ENCODE data around the gene MMD2.
A peak's percentile ranks its signal among the peaks of the same experiment; 100 is the strongest.
"Not testable (repeated sequence)": the region's sequence is repeated elsewhere in the genome, so short reads cannot be mapped to it uniquely, and the experiment has no call there.

MMD2 gene, protein sequence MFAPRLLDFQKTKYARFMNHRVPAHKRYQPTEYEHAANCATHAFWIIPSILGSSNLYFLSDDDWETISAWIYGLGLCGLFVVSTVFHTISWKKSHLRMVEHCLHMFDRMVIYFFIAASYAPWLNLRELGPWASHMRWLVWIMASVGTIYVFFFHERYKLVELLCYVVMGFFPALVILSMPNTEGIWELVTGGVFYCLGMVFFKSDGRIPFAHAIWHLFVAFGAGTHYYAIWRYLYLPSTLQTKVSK

DNA sequence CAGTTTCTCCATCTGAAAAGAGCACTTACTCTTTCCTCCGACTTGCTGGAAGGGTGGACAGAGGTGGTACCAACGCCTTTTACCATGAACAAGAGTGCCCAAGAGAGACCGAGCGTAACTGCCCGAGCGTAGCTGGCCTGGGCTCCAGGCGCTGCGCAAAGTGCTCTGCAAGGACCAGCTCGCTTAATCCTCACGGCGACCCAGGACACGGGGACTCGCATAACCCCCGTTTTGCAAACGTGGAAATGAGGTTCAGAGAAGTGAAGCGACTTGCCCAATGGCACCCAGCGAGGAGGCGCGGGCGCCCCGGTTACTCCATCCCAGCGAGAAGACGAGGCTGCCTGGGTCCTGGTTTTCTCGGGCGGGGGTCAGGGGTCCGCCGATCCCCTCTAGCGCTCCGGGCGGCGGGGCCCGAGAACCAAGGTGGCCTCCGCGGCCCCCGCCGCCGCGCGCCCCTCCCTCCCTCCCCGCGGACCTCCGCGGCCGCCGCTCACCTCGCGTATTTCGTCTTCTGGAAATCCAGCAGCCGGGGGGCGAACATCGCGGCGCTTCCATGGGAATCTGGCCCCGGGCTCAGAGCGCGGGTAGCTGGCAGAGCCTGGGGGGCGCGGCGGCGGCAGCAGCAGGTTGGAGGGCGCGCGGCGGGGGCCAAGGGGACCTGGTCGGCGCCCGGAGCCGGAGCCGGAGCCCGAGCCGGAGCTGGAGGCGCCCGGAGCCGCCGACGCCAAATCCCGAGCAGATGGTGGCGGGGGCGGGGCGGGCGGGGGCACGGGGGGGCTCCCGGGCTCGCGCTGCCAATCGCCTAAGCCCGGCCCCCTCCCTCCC, at the start of gene MMD2:
Gene MMD2, minus strand, starts transcription at position 711 of the 825 bp plus-strand sequence. Its CDS starts 170 bp downstream, at position 541.
- FAIRE-seq = no peak
- no peak for TF ChIP-seq POLR2A (IDR thresholded peaks at IDR 0.05; ENCODE audit: low read depth, low read length)

DNA sequence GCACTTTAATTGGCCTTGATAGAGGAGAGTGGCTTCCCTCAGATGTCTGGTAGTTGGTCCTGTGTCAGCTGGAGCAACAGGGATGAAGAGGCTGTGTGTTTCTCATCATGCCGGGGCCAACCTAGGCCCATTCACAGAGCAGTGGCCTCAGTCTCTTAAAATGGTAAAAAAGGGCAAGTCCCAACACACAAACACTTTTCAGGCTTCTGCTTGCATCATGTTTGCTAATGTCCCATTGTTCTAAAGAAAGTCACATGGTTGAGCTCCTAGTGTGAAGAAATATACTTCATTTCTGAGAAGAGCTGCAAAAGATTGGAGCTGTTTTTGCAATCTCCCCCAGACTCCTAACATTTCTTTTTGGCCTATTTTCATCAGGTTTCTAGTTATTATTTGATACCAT, 46.1 kb upstream of the MMD2 start:
- no peak for TF ChIP-seq POLR2A (IDR thresholded peaks at IDR 0.05; ENCODE audit: low read depth, low read length)
- no peak for FAIRE-seq
- DNase-seq (ENCODE audit: insufficient read length, low spot score) = no peak

More for the DNA sequence above, at the start of gene MMD2:
- DNase-seq (ENCODE audit: insufficient read length, low spot score) = no peak

DNA sequence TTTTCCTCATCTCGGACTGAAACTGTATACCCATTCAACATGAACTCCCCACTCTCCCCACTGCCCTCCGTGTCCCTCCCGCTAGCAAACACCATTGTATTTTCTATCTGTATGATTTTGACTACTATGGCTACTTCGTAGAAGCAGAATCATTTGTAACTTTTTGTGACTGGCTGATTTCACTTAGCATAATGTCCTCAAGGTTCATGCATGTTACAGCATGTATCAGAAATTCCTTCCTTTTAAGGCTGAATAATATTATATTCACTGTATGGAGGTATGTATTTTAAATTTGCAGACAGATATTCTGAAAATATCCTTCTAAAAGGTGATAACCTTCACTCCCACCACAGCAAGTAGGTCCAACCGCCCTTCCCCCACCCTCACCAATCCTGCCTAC, 42.9 kb upstream of the MMD2 start:
- DNase-seq (ENCODE audit: insufficient read length, low spot score) (no peak), FAIRE-seq (no peak)
- no peak for TF ChIP-seq POLR2A (IDR thresholded peaks at IDR 0.05; ENCODE audit: low read depth, low read length)

DNA sequence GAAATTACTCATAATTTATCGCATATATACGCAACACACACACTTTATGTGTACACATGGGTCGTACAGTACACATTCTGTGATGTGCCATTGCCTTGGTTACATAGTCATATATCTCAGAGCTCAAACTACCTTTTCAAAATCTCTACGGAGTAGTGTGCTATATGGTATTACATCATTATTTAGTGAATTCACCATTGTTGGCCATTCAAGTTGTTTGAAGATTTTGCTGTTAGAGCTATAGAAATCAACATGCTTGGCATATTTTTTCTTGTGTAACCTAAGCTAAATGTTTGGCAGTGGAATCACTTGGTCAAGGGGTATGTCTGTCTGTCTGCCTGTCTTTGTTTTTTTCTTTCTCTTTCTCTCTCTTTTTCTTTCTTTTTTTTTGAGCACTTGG, 42.0 kb upstream of the MMD2 start:
- FAIRE-seq (no peak), DNase-seq (ENCODE audit: insufficient read length, low spot score) (no peak)
- no peak for TF ChIP-seq POLR2A (IDR thresholded peaks at IDR 0.05; ENCODE audit: low read depth, low read length)

DNA sequence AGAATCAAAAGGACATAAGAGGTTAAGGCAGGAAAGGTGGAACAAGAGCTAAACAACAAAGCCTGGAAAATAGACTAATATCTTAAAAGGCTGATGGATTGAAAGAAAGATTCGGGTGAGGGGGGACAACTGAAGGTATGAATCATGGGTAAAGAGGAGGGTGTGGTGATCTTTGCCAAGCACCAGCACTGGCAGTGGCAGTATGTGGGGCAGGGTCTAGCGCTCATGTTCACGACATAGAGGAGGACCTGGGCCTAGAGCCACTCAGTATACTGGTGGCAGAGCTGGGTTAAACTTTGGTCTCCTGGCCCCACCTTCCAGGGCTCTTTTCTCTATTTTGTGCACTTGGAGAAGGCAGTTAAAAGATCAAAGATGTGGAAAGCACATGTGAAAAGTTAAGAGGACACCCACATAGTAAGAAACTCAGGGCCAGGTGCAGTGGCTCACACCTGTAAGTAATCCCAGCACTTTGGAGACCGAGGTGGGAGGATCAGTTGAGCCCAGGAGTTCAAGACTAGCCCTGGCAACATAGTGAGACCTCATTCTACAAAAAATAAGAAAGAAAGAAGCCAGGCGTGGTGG, 40.5 kb upstream of the MMD2 start:
- no peak for TF ChIP-seq POLR2A (IDR thresholded peaks at IDR 0.05; ENCODE audit: low read depth, low read length)
- FAIRE-seq (no peak), DNase-seq (ENCODE audit: insufficient read length, low spot score) (no peak)

DNA sequence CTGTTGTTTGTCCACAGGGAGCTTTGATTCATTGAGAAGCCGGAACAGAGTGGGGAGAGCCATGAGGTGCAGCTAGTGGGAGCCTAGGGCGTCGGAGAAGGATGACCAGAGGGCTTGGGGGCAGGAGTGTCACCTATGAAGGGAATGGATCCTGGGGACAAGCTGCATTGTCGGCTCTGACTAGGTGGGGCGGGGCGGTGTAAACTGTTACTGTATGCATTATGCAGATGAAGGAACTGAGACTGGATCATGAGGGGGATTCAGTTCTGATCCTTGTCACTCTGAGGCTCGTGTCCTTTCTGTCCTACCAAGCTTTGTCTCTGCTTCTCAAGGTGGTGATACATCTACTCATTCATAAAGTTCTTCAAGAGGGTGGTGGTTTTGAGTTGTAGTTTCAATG, 39.9 kb upstream of the MMD2 start:
- TF ChIP-seq POLR2A (IDR thresholded peaks at IDR 0.05; ENCODE audit: low read depth, low read length) = no peak
- FAIRE-seq (no peak), DNase-seq (ENCODE audit: insufficient read length, low spot score) (no peak)

DNA sequence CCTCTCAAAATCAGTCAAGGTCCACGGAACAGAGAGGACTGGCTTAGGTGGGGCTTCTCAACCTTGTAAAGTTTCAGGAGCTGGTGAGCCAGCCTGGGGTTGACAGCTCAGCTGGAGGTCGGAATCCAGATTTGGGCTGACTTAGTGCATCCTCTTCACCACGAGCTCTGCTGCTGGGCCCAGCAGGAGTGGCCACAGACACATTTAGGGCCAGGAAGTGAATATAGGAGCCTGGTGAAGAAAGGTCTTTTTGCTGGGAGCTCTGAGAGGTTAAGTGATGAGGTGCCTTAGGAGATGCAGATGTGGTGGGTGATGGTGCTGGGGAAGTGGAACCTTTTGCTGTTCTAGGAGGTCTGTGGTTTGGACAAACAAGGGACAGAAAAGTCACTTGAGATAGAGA, 39.3 kb upstream of the MMD2 start:
- DNase-seq (ENCODE audit: insufficient read length, low spot score) (no peak), FAIRE-seq (no peak)
- TF ChIP-seq POLR2A (IDR thresholded peaks at IDR 0.05; ENCODE audit: low read depth, low read length) = no peak

DNA sequence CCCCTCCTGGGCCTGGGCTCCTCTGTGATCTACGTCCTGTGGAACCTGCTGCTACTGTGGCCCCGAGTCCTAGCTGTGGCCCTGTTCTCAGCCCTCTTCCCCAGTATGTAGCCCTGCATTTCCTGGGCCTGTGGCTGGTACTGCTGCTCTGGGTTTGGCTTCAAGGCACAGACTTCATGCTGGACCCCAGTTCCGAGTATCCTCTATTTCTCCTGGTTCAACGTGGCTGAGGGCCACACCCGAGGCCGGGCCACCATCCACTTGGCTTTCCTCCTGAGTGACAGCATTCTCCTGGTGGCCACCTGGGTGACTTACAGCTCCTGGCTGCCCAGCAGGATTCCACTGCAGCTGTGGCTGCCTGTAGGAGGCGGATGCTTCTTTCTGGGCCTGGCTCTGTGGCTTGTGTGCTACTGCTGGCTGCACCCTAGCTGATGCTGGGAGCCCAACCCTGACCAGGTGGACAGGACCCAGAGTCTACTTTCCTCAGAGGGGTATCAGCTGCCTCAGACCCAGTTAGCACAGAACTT, 37.8 kb upstream of the MMD2 start:
- TF ChIP-seq POLR2A (IDR thresholded peaks at IDR 0.05; ENCODE audit: low read depth, low read length) = no peak
- FAIRE-seq (no peak), DNase-seq (ENCODE audit: insufficient read length, low spot score) (no peak)

DNA sequence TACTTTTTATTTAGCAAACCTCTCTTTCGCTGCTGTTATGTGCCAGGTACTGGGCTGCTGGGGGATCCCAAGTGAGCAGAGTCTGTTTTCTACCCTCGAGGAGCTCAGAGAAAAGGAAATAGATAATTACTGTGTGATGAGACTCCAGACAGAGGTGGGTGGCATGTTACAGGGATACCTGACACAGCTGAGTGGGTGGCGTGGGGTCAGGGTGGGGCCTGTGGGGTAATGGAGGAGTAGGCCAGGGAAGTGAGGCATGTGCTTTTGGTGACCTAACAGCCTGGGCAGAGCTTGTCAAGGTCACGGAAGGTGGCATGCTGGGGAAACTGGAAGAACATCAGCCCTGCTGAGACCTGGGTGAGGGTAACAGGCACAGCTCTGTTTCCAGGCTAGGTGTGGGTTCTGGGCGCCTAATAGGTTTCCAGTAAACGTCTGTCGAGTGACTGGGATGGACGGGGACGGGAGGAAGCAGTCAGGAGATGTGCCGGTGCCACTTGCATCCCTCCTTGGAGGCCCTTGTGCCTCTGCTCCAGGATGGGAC, 36.5 kb upstream of the MMD2 start:
- TF ChIP-seq POLR2A (IDR thresholded peaks at IDR 0.05; ENCODE audit: low read depth, low read length) = no peak
- DNase-seq (ENCODE audit: insufficient read length, low spot score) (no peak), FAIRE-seq (no peak)

DNA sequence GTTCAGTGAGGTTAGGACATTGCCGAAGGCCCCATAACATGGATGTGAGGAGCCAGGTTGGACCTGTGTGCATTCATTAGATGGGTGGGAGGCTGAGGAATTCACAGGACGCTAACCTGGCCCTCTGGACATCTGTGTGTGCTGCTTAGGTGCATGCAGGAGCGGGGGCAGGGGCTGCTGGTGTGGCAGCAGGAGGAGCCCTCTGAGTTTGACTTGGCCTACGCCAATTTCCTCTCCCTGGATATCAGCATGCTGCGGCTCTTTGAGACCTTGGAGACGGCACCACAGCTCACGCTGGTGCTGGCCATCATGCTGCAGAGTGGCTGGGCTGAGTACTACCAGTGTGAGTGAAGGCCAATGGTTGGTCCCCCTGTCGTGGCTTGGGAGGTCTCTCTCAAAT, 34.5 kb upstream of the MMD2 start:
- no peak for TF ChIP-seq POLR2A (IDR thresholded peaks at IDR 0.05; ENCODE audit: low read depth, low read length)
- DNase-seq (ENCODE audit: insufficient read length, low spot score) (no peak), FAIRE-seq (no peak)

DNA sequence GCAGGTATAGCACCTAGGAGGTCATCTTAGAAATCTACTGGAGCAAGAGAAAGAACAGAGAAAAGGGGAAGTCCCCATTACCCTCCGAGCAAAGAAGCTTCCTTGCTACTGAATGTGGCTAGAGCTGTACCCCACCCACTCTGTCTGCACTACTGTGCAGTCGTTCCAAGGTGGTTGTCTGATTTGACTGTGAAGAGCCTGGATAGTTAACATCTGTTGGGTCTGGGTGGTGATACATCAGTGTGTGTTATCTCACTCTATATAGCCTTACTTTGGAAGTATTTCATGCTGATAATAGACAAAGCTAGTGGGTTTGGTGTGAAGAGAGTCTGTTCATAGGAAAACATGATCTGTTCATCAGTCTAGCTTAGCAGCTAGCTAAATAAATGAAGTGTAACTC, 23.8 kb upstream of the MMD2 start:
- not testable (repeated sequence) for FAIRE-seq; DNase-seq (ENCODE audit: insufficient read length, low spot score)

DNA sequence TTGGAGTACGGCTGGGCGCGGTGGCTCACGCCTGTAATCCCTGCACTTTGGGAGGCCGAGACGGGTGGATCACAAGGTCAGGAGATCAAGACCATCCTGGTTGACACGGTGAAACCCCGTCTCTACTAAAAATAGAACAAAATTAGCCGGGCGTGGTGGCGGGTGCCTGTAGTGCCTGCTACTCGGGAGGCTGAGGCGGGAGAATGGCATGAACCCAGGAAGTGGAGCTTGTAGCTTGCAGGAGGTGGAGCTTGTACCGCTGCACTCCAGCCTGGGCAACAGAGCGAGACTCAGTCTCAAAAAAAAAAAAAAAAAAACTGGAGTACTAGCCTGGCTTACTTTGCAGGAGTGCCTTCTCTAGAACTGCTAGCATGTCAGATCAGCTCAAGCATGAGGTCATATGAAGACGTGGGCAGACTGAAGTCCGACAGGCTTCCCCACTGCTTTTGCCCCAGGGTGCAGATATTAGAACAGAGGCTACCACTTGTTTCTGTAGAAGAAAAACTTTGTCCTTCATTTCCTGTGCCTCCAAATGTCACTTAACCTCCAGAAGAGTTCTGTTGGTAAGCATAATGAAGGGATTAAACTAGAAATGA, 22.4 kb upstream of the MMD2 start:
- DNase-seq (ENCODE audit: insufficient read length, low spot score); FAIRE-seq: not testable (repeated sequence)

DNA sequence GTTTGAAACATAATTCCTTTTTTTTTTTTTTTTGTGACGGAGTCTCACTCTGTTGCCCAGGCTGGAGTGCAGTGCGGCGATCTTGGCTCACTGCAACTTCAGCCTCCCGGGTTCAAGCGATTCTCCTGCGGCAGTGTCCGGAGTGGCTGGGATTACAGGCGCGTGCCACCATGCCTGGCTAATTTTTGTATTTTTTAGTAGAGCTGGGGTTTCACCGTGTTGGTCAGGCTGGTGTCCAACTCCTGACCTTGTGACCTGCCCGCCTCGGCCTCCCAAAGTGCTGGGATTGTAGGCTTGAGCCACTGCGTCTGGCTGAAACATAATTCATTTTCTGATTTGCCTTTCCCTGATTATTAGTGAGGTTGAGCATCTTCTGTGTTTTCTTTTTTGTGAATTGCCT, 16.6 kb upstream of the MMD2 start:
- not testable (repeated sequence) for FAIRE-seq; DNase-seq (ENCODE audit: insufficient read length, low spot score)

DNA sequence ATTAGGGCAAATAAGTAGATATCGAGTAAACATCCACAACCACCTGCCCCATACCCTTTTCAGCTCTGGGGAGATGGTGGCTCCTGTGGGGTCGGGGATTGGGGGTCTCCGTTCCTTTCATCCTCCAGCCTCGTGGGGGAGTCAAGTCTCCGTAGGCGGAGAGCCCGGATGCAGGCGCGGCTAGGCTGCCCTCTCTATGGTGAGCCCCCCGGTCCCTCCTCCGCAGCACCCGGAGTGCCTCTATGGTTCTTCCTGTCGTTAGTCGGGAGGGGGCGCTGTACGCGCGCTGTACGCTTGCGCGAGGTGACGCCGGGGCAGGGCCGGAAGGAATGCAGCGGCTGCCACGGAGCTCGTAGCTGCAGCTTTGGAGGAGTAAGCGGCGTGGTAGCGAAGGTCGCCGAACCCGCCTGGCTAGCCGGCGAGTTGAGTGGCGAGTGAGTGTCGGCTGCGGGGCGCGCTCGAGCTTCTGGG, 14.8 kb upstream of the MMD2 start:
- peak; percentile 92 for TF ChIP-seq POLR2A (IDR thresholded peaks at IDR 0.05; ENCODE audit: low read depth, low read length)
- peak; percentile 97 for DNase-seq (ENCODE audit: insufficient read length, low spot score)
- FAIRE-seq = no peak

DNA sequence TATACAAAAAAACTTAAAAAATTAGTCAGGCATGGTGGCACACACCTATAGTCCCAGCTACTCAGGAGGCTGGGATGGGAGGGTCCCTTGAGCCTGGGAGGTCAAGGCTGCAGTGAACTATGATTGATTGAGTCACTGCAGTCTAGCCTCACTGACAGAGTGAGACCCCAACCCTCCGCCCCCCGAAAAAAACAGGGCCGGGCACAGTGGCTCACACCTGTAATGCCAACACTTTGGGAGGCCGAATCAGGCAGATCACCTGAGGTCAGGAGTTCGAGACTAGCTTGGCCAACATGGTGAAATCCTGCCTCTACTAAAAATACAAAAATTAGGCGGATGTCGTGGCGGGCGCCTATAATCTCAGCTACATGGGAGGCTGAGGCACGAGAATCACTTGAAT, 13.5 kb upstream of the MMD2 start:
- not testable (repeated sequence) for DNase-seq (ENCODE audit: insufficient read length, low spot score); FAIRE-seq
